Natural killer cell (primary cell): ENCODE results near the gene MACROD2. TPM values are rescaled to one million over a fixed set of nuclear protein-coding genes. Genes with fewer than 3 reads are reported as not detected.

Source experiments
- ATAC-seq, 3 donors: fragments of 150-1000 bp in 2 of 3; fragments of 200-7000 bp in 1 of 3; cut with Tn5 transposase; 1 replicate in 1 of 3; 2 replicates in 2 of 3; pipeline ENCODE4 v1.10.0; 2021; ENCODE audit warnings: mild to moderate bottlenecking in 2 of 3, moderate library complexity in 2 of 3
- DNase-seq, 2 donors: peaks; one replicate each; pipeline versions ENCODE4 v3.0.0 to v3.0.0-alpha.2; 2013 to 2021; ENCODE audit warnings: mixed read lengths in 1 of 2
- H3K27ac ChIP-seq: one replicate; pipeline ENCODE4 v1.5.1; 2013; ENCODE audit warnings: mild to moderate bottlenecking, low read length
- H3K27me3 ChIP-seq: one replicate; pipeline ENCODE4 v1.6.1; 2013; ENCODE audit warnings: low read length; ENCODE audit not compliant: control insufficient read depth, insufficient read depth
- H3K36me3 ChIP-seq: one replicate; pipeline ENCODE4 v1.6.1; 2013; ENCODE audit warnings: low read length; ENCODE audit not compliant: control insufficient read depth, insufficient read depth
- H3K4me1 ChIP-seq: one replicate; pipeline ENCODE4 v1.6.1; 2013; ENCODE audit warnings: low read length; ENCODE audit not compliant: control insufficient read depth, insufficient read depth
- H3K4me3 ChIP-seq: one replicate; pipeline ENCODE4 v1.5.1; 2013; ENCODE audit warnings: low read length
- H3K9me3 ChIP-seq: one replicate; pipeline ENCODE4 v1.6.1; 2013; ENCODE audit warnings: low read length; ENCODE audit not compliant: control insufficient read depth, insufficient read depth
- H3K27ac Mint-ChIP-seq, 2 donors: one replicate each; pipeline ENCODE4 v1.8.0; 2022; ENCODE audit warnings: mild to moderate bottlenecking in 2 of 2, mixed read lengths in 2 of 2, moderate library complexity in 1 of 2
- H3K27me3 Mint-ChIP-seq, 2 donors: one replicate each; pipeline ENCODE4 v1.8.0; 2022; ENCODE audit warnings: low read depth in 2 of 2, mixed read lengths in 2 of 2
- H3K36me3 Mint-ChIP-seq: one replicate; pipeline ENCODE4 v1.8.0; 2022; ENCODE audit warnings: mixed read lengths
- H3K4me1 Mint-ChIP-seq, 2 donors: one replicate each; pipeline ENCODE4 v1.8.0; 2022; ENCODE audit warnings: mixed read lengths in 2 of 2
- H3K4me3 Mint-ChIP-seq: one replicate; pipeline ENCODE4 v1.8.0; 2022; ENCODE audit warnings: mild to moderate bottlenecking, moderate library complexity, mixed read lengths
- H3K9me3 Mint-ChIP-seq, 2 donors: one replicate each; pipeline ENCODE4 v1.8.0; 2022; ENCODE audit warnings: mixed read lengths in 2 of 2
- CTCF ChIP-seq: fragments of 200-600 bp; IDR thresholded peaks from one replicate; pipeline ENCODE4 v1.8.0; 2022; ENCODE audit warnings: antibody characterized with exemption
- WGBS: methylation state at CpG from one replicate; pipeline ENCODE4 v1.1.7; 2013; ENCODE audit warnings: missing lambda C conversion rate; ENCODE audit not compliant: insufficient coverage; 5-methylcytosine and 5-hydroxymethylcytosine counted together
- intact Hi-C: fragments of 100-400 bp; cut with micrococcal nuclease; formaldehyde crosslinking; loops from one replicate; pipeline ENCODE4 v1.14.2; 2022
- total RNA-seq, 4 donors: library from RNA; stranded (reverse); fragments of 120-200 nt in 1 of 4; gene quantifications; one replicate each; pipeline versions ENCODE4 v1.2.3 to v1.2.4, GENCODE V29; 2013 to 2022

Gene MACROD2
- total RNA-seq, 3 donors from 2014 or later (not counting 1 experiment from before 2014, with no cell fraction given), result 0.19 to 0.88 TPM; not detected in 1

GRCh38 chr20:15613530-15613929, 1618.2 kb downstream of the MACROD2 start:
- no peaks in the 10 kb centered on the region for H3K36me3 Mint-ChIP-seq
- no peak for TF ChIP-seq CTCF
- Histone ChIP-seq H3K4me1 (no peaks in the 10 kb centered on the region), H3K27me3 (no peaks in the 10 kb centered on the region), H3K4me3 (no peak overlapping the region), H3K36me3 (no peaks in the 10 kb centered on the region), H3K9me3 (no peaks in the 10 kb centered on the region), H3K27ac (no peak overlapping the region)
- H3K4me1 Mint-ChIP-seq, result no peaks in the 10 kb centered on the region
- no peak overlapping the region for H3K27ac Mint-ChIP-seq
- no peak overlapping the region for H3K4me3 Mint-ChIP-seq
- no peaks in the 10 kb centered on the region for H3K27me3 Mint-ChIP-seq
- H3K9me3 Mint-ChIP-seq, result peaks cover 5 to 7% of the 10 kb centered on the region in 2 donors
- intact Hi-C loops, result no loop called here
- DNase-seq, result no peak
- WGBS, result 86% methylated on average over 4 of the region's 4 CpGs
- no peak for ATAC-seq

GRCh38 chr20:15616626-15617025, 1621.3 kb downstream of the MACROD2 start:
- Mint-ChIP-seq H3K4me1 (no peaks in the 10 kb centered on the region), H3K27me3 (no peaks in the 10 kb centered on the region), H3K9me3 (peaks cover 2 to 3% of the 10 kb centered on the region in 2 donors), H3K27ac (no peak overlapping the region), H3K4me3 (no peak overlapping the region), H3K36me3 (no peaks in the 10 kb centered on the region)
- WGBS, result 53% methylated on average over 1 of the region's 1 CpG
- Histone ChIP-seq H3K27ac (no peak overlapping the region), H3K4me3 (no peak overlapping the region), H3K9me3 (no peaks in the 10 kb centered on the region), H3K4me1 (no peaks in the 10 kb centered on the region), H3K27me3 (no peaks in the 10 kb centered on the region), H3K36me3 (no peaks in the 10 kb centered on the region)
- TF ChIP-seq CTCF, result no peak
- no peak for DNase-seq
- no peak for ATAC-seq
- intact Hi-C loops, result no loop called here

GRCh38 chr20:15618110-15618509, 1622.8 kb downstream of the MACROD2 start:
- ATAC-seq, result no peak
- no peak overlapping the region for H3K4me3 ChIP-seq
- WGBS, result 76% methylated on average over 2 of the region's 2 CpGs
- H3K9me3 ChIP-seq, result no peaks in the 10 kb centered on the region
- H3K4me3 Mint-ChIP-seq, result no peak overlapping the region
- H3K27ac ChIP-seq, result no peak overlapping the region
- intact Hi-C loops, result no loop called here
- peaks cover 2 to 3% of the 10 kb centered on the region in 2 donors for H3K9me3 Mint-ChIP-seq
- no peaks in the 10 kb centered on the region for H3K36me3 ChIP-seq
- no peaks in the 10 kb centered on the region for H3K4me1 ChIP-seq
- H3K27me3 Mint-ChIP-seq, result no peaks in the 10 kb centered on the region
- no peaks in the 10 kb centered on the region for H3K36me3 Mint-ChIP-seq
- TF ChIP-seq CTCF, result no peak
- no peak for DNase-seq
- H3K4me1 Mint-ChIP-seq, result no peaks in the 10 kb centered on the region
- H3K27me3 ChIP-seq, result no peaks in the 10 kb centered on the region
- no peak overlapping the region for H3K27ac Mint-ChIP-seq

GRCh38 chr20:15618912-15619311, 1623.6 kb downstream of the MACROD2 start:
- Histone ChIP-seq H3K9me3 (no peaks in the 10 kb centered on the region), H3K27ac (no peak overlapping the region), H3K36me3 (no peaks in the 10 kb centered on the region), H3K4me1 (no peaks in the 10 kb centered on the region), H3K4me3 (no peak overlapping the region), H3K27me3 (no peaks in the 10 kb centered on the region)
- DNase-seq, result no peak
- peaks cover 2 to 5% of the 10 kb centered on the region in 2 donors for H3K9me3 Mint-ChIP-seq
- no peak overlapping the region for H3K4me3 Mint-ChIP-seq
- H3K27ac Mint-ChIP-seq, result no peak overlapping the region
- no peak for TF ChIP-seq CTCF
- intact Hi-C loops, result no loop called here
- H3K4me1 Mint-ChIP-seq, result no peaks in the 10 kb centered on the region
- no peaks in the 10 kb centered on the region for H3K36me3 Mint-ChIP-seq
- ATAC-seq, result no peak
- 65% methylated on average over 3 of the region's 5 CpGs for WGBS
- H3K27me3 Mint-ChIP-seq, result no peaks in the 10 kb centered on the region
